CD14-positive monocyte (primary cell): ENCODE results near the gene MECR. TPM values are rescaled to one million over a fixed set of nuclear protein-coding genes. Genes with fewer than 3 reads are reported as not detected.

Source experiments
- DNase-seq, 3 donors: peaks; one replicate each; pipeline ENCODE4 v3.0.0-alpha.2; 2011 to 2022
- H2AFZ ChIP-seq: 2 replicates; pipeline ENCODE4 v1.6.0; 2012; ENCODE audit warnings: mild to moderate bottlenecking, low read depth, low read length, inconsistent platforms; ENCODE audit not compliant: insufficient read depth, poor library complexity, severe bottlenecking
- H3K27ac ChIP-seq, 2 donors: 1 replicate in 1 of 2; 2 replicates in 1 of 2; pipeline ENCODE4 v1.5.1; 2012 to 2013; ENCODE audit warnings: low read length in 2 of 2, control low read depth in 1 of 2, inconsistent platforms in 1 of 2, low read depth in 1 of 2, mild to moderate bottlenecking in 1 of 2
- H3K27me3 ChIP-seq, 2 donors: one replicate each; pipeline versions ENCODE4 v1.6.0 to v1.6.1; 2011 to 2013; ENCODE audit warnings: low read length in 2 of 2; ENCODE audit not compliant: control insufficient read depth in 2 of 2, insufficient read depth in 2 of 2
- H3K36me3 ChIP-seq, 2 donors: replicated peaks in 1 of 2; 1 replicate in 1 of 2; 2 replicates in 1 of 2; pipeline versions ENCODE4 v1.5.1 to v1.6.1; 2012 to 2013; ENCODE audit warnings: low read length in 2 of 2, control low read depth in 1 of 2, inconsistent platforms in 1 of 2, mild to moderate bottlenecking in 1 of 2; ENCODE audit not compliant: insufficient read depth in 2 of 2, control insufficient read depth in 1 of 2
- H3K4me1 ChIP-seq, 2 donors: 1 replicate in 1 of 2; 2 replicates in 1 of 2; pipeline versions ENCODE4 v1.5.1 to v1.6.1; 2012 to 2013; ENCODE audit warnings: low read length in 2 of 2, control low read depth in 1 of 2, inconsistent platforms in 1 of 2, mild to moderate bottlenecking in 1 of 2, moderate library complexity in 1 of 2; ENCODE audit not compliant: insufficient read depth in 2 of 2, control insufficient read depth in 1 of 2
- H3K4me2 ChIP-seq: replicated peaks from 2 replicates; pipeline ENCODE3; 2012; ENCODE audit warnings: low read length, moderate library complexity, mild to moderate bottlenecking; ENCODE audit not compliant: poor library complexity, severe bottlenecking; ENCODE audit errors: extremely low read depth
- H3K4me3 ChIP-seq, 3 experiments: fragments of 200-600 bp in 1 of 3; sonication (generic) in 1 of 3; replicated peaks in 1 of 3; 1 replicate in 2 of 3; 2 replicates in 1 of 3; pipeline ENCODE4 v1.5.1; 2011 to 2013; ENCODE audit warnings: low read length in 3 of 3, mild to moderate bottlenecking in 3 of 3, control low read depth in 2 of 3, low read depth in 2 of 3, inconsistent platforms in 1 of 3, moderate library complexity in 1 of 3
- H3K79me2 ChIP-seq: 2 replicates; pipeline ENCODE4 v1.6.0; 2012; ENCODE audit warnings: mild to moderate bottlenecking, control low read depth, inconsistent platforms, low read length, moderate library complexity; ENCODE audit not compliant: insufficient read depth
- H3K9ac ChIP-seq: 2 replicates; pipeline ENCODE4 v1.6.0; 2017; ENCODE audit warnings: low read length, mild to moderate bottlenecking; ENCODE audit not compliant: insufficient read depth, poor library complexity, severe bottlenecking
- H3K9me3 ChIP-seq, 2 donors: replicated peaks in 1 of 2; 1 replicate in 1 of 2; 2 replicates in 1 of 2; pipeline versions ENCODE4 v1.5.1 to v1.6.1; 2012 to 2013; ENCODE audit warnings: low read length in 2 of 2, control low read depth in 1 of 2; ENCODE audit not compliant: control insufficient read depth in 1 of 2, insufficient read depth in 1 of 2
- H4K20me1 ChIP-seq: 2 replicates; pipeline ENCODE4 v1.6.0; 2012; ENCODE audit warnings: mild to moderate bottlenecking, low read length, control low read depth, moderate library complexity; ENCODE audit not compliant: insufficient read depth
- H3K27ac Mint-ChIP-seq, 7 donors: one replicate each; pipeline ENCODE4 v1.8.0; 2020; ENCODE audit warnings: mild to moderate bottlenecking in 7 of 7, mixed read lengths in 7 of 7, moderate library complexity in 6 of 7, inconsistent platforms in 2 of 7
- H3K27me3 Mint-ChIP-seq, 3 donors: one replicate each; pipeline ENCODE4 v1.8.0; 2021 to 2022; ENCODE audit warnings: low read depth in 3 of 3, mild to moderate bottlenecking in 3 of 3, mixed read lengths in 3 of 3, moderate library complexity in 3 of 3, inconsistent platforms in 1 of 3
- H3K36me3 Mint-ChIP-seq, 2 donors: one replicate each; pipeline ENCODE4 v1.8.0; 2020; ENCODE audit warnings: mixed read lengths in 2 of 2, inconsistent platforms in 1 of 2, mild to moderate bottlenecking in 1 of 2
- H3K4me1 Mint-ChIP-seq: one replicate; pipeline ENCODE4 v1.8.0; 2020; ENCODE audit warnings: mild to moderate bottlenecking, mixed read lengths
- H3K4me3 Mint-ChIP-seq, 2 donors: one replicate each; pipeline ENCODE4 v1.8.0; 2020; ENCODE audit warnings: mild to moderate bottlenecking in 2 of 2, mixed read lengths in 2 of 2, moderate library complexity in 1 of 2
- H3K9me3 Mint-ChIP-seq, 7 donors: one replicate each; pipeline ENCODE4 v1.8.0; 2020 to 2022; ENCODE audit warnings: mixed read lengths in 7 of 7, mild to moderate bottlenecking in 6 of 7, moderate library complexity in 6 of 7, inconsistent platforms in 2 of 7
- CTCF ChIP-seq: fragments of 200-600 bp; IDR thresholded peaks from one replicate; pipeline ENCODE4 v1.8.0; 2022; ENCODE audit warnings: antibody characterized with exemption, mild to moderate bottlenecking
- WGBS: methylation state at CpG from one replicate; pipeline ENCODE4 v1.1.5; 2013; ENCODE audit warnings: missing lambda C conversion rate; ENCODE audit not compliant: insufficient coverage; 5-methylcytosine and 5-hydroxymethylcytosine counted together
- intact Hi-C, 2 donors: fragments of 100-400 bp; cut with micrococcal nuclease; formaldehyde crosslinking; loops; one replicate each; pipeline versions ENCODE4 v1.15.0 to v1.15.1; 2023
- polyA plus RNA-seq, 3 donors: library from polyadenylated mRNA; depleted of rRNA in 1 of 3; unstranded in 2 of 3; stranded (reverse) in 1 of 3; fragments of 300-500 nt in 2 of 3; fragments of >200 nt in 1 of 3; fragmentation: Illumina TruSeq in 2 of 3; gene quantifications; 1 replicate in 2 of 3; 2 replicates in 1 of 3; pipeline ENCODE4 v1.2.3, GENCODE V29; 2012 to 2021

Gene MECR
- polyA plus RNA-seq, 3 donors, result 6.3 to 8.5 (median 7.5) TPM

GRCh38 chr1:29227511-29227910, 3.2 kb downstream of the MECR start:
- Histone ChIP-seq H3K36me3 (peaks cover 0 to 6% of the 10 kb centered on the region in 2 donors), H3K4me3 (no peak overlapping the region), H3K9ac (no peak overlapping the region), H3K27ac (no peak overlapping the region), H3K27me3 (no peaks in the 10 kb centered on the region), H3K79me2 (peaks cover 7% of the 10 kb centered on the region), H3K9me3 (no peaks in the 10 kb centered on the region), H3K4me2 (no peak overlapping the region), H3K4me1 (peaks cover 15% of the 10 kb centered on the region in 2 donors), H4K20me1 (no peaks in the 10 kb centered on the region), H2AFZ (no peak overlapping the region)
- no peak overlapping the region for H3K27ac Mint-ChIP-seq
- peaks cover 17% of the 10 kb centered on the region for H3K4me1 Mint-ChIP-seq
- H3K27me3 Mint-ChIP-seq, result peaks cover 0 to 2% (median 2%) of the 10 kb centered on the region in 3 donors
- DNase-seq, result no peak
- H3K36me3 Mint-ChIP-seq, result peaks cover 9% of the 10 kb centered on the region in 2 donors
- 95% methylated on average over 4 of the region's 5 CpGs for WGBS
- no peaks in the 10 kb centered on the region for H3K9me3 Mint-ChIP-seq
- TF ChIP-seq CTCF, result no peak
- intact Hi-C loops, result no loop called here
- no peak overlapping the region for H3K4me3 Mint-ChIP-seq

GRCh38 chr1:29225361-29225760, 5.4 kb downstream of the MECR start:
- no peaks in the 10 kb centered on the region for H3K9me3 Mint-ChIP-seq
- peaks cover 6% of the 10 kb centered on the region for H3K79me2 ChIP-seq
- H3K4me2 ChIP-seq, result no peak overlapping the region
- H3K27me3 ChIP-seq, result no peaks in the 10 kb centered on the region
- no peaks in the 10 kb centered on the region for H3K9me3 ChIP-seq
- H3K27ac ChIP-seq, result no peak overlapping the region
- no peaks in the 10 kb centered on the region for H4K20me1 ChIP-seq
- intact Hi-C loops, result no loop called here
- peaks cover 0 to 6% of the 10 kb centered on the region in 2 donors for H3K36me3 ChIP-seq
- H3K36me3 Mint-ChIP-seq, result peaks cover 9 to 13% of the 10 kb centered on the region in 2 donors
- peaks cover 9% of the 10 kb centered on the region for H3K4me1 Mint-ChIP-seq
- no peak for TF ChIP-seq CTCF
- no peak overlapping the region for H2AFZ ChIP-seq
- H3K4me3 ChIP-seq, result no peak overlapping the region
- peaks cover 5 to 8% of the 10 kb centered on the region in 2 donors for H3K4me1 ChIP-seq
- 90% methylated on average over 3 of the region's 4 CpGs for WGBS
- no peak overlapping the region for H3K27ac Mint-ChIP-seq
- no peak overlapping the region for H3K9ac ChIP-seq
- H3K27me3 Mint-ChIP-seq, result no peaks in the 10 kb centered on the region
- DNase-seq, result no peak
- no peak overlapping the region for H3K4me3 Mint-ChIP-seq
